Neural cell (in vitro differentiated cells): ENCODE results near the gene CNTLN. TPM values are rescaled to one million over a fixed set of nuclear protein-coding genes. Genes with fewer than 3 reads are reported as not detected.
"Not testable (repeated sequence)": the region's sequence is repeated elsewhere in the genome, so short reads cannot be mapped to it uniquely, and the experiment has no call there.

Experiments used
- H2AFZ ChIP-seq: fragments of 200-600, 300-800 bp; sonication (generic), shearing (Covaris generic); 2 replicates; pipeline ENCODE4 v1.6.0; 2014; ENCODE audit warnings: low read depth, mild to moderate bottlenecking, antibody characterized with exemption, low read length, moderate library complexity
- H3F3A ChIP-seq: fragments of 200-600 bp; shearing (Covaris generic); 2 replicates; pipeline ENCODE4 v1.6.1; 2016; ENCODE audit warnings: mild to moderate bottlenecking, moderate library complexity, mixed read lengths, antibody characterized with exemption, low read length; ENCODE audit not compliant: insufficient read depth, poor library complexity, severe bottlenecking
- H3K27ac ChIP-seq: fragments of 200-600, 300-800 bp; sonication (generic), shearing (Covaris generic); 2 replicates; pipeline ENCODE4 v1.5.1; 2014; ENCODE audit warnings: mild to moderate bottlenecking, low read length, moderate library complexity
- H3K27me3 ChIP-seq: fragments of 300-800, 200-600 bp; sonication (generic), shearing (Covaris generic); 2 replicates; pipeline ENCODE4 v1.6.0; 2014; ENCODE audit warnings: mild to moderate bottlenecking, low read depth, low read length, moderate library complexity; ENCODE audit not compliant: insufficient read depth
- H3K36me3 ChIP-seq: fragments of 300-800, 200-600 bp; sonication (generic), shearing (Covaris generic); 2 replicates; pipeline ENCODE4 v1.5.1; 2014; ENCODE audit warnings: mild to moderate bottlenecking, antibody characterized with exemption, low read length, moderate library complexity; ENCODE audit not compliant: insufficient read depth
- H3K4me2 ChIP-seq: fragments of 300-800, 200-600 bp; sonication (generic), shearing (Covaris generic); 2 replicates; pipeline ENCODE4 v1.6.0; 2014; ENCODE audit warnings: mild to moderate bottlenecking, low read length
- H3K4me3 ChIP-seq: fragments of 300-800, 200-600 bp; sonication (generic), shearing (Covaris generic); 2 replicates; pipeline ENCODE4 v1.5.1; 2014; ENCODE audit warnings: mild to moderate bottlenecking, low read length, moderate library complexity
- H3K79me2 ChIP-seq: fragments of 200-600 bp; shearing (Covaris generic); replicated peaks from 2 replicates; pipeline ENCODE4 v1.6.0; 2014; ENCODE audit warnings: mild to moderate bottlenecking, low read length, moderate library complexity; ENCODE audit not compliant: insufficient read depth
- H3K9ac ChIP-seq: fragments of 300-800, 200-600 bp; sonication (generic), shearing (Covaris generic); 2 replicates; pipeline ENCODE4 v1.6.1; 2016; ENCODE audit warnings: mild to moderate bottlenecking, low read length, mixed read lengths
- H3K9me2 ChIP-seq: fragments of 200-600 bp; shearing (Covaris generic); 2 replicates; pipeline ENCODE4 v1.6.1; 2016; ENCODE audit warnings: mild to moderate bottlenecking, low read length, mixed read lengths; ENCODE audit not compliant: insufficient read depth
- H3K9me3 ChIP-seq: fragments of 200-600, 300-800 bp; sonication (generic), shearing (Covaris generic); 2 replicates; pipeline ENCODE4 v1.6.1; 2016; ENCODE audit warnings: mild to moderate bottlenecking, mixed run types, low read length, moderate library complexity, mixed read lengths
- H4K20me1 ChIP-seq: fragments of 200-600 bp; shearing (Covaris generic); 2 replicates; pipeline ENCODE4 v1.6.1; 2016; ENCODE audit warnings: mild to moderate bottlenecking, mixed run types; ENCODE audit not compliant: insufficient read depth
- CTCF ChIP-seq: fragments of 450-650 bp; IDR thresholded peaks from 2 replicates; pipeline ENCODE4 v1.5.1; 2014; ENCODE audit warnings: antibody characterized with exemption, mild to moderate bottlenecking, moderate library complexity; ENCODE audit not compliant: poor library complexity, severe bottlenecking
- EP300 ChIP-seq: fragments of 450-650 bp; conservative IDR thresholded peaks from 2 replicates; pipeline ENCODE4 v1.6.1; 2014; ENCODE audit warnings: antibody characterized with exemption, mild to moderate bottlenecking, moderate library complexity; ENCODE audit not compliant: poor library complexity, severe bottlenecking
- EZH2 ChIP-seq: fragments of 200-600, 300-800 bp; shearing (Covaris generic), sonication (generic); IDR thresholded peaks from 2 replicates; pipeline ENCODE4 v1.6.1; 2014; ENCODE audit warnings: antibody characterized with exemption, low read length, borderline replicate concordance, mild to moderate bottlenecking; ENCODE audit not compliant: insufficient read depth, poor library complexity, severe bottlenecking
- MXI1 ChIP-seq: fragments of 450-650 bp; conservative IDR thresholded peaks from 2 replicates; pipeline ENCODE4 v1.6.1; 2014; ENCODE audit warnings: antibody characterized with exemption, mild to moderate bottlenecking; ENCODE audit not compliant: poor library complexity, severe bottlenecking
- POLR2AphosphoS5 ChIP-seq: IDR thresholded peaks from 2 replicates; pipeline ENCODE4 v1.6.1; 2012
- RAD21 ChIP-seq: fragments of 450-650 bp; conservative IDR thresholded peaks from 2 replicates; pipeline ENCODE4 v1.6.1; 2014; ENCODE audit warnings: antibody characterized with exemption, mild to moderate bottlenecking, moderate library complexity
- SMC3 ChIP-seq: fragments of 450-650 bp; conservative IDR thresholded peaks from 2 replicates; pipeline ENCODE4 v1.6.1; 2014; ENCODE audit warnings: antibody characterized with exemption, mild to moderate bottlenecking, moderate library complexity; ENCODE audit not compliant: poor library complexity
- TAF1 ChIP-seq: IDR thresholded peaks from 2 replicates; pipeline ENCODE4 v1.6.1; 2012; ENCODE audit warnings: low read depth
- polyA plus RNA-seq: library from polyadenylated mRNA; depleted of rRNA; stranded (reverse); fragments of >200 nt; gene quantifications from 2 replicates; pipeline ENCODE4 v1.2.3, GENCODE V29; 2014
- TF ChIP-seq, protein P1 (sequence below): IDR thresholded peaks from 2 replicates; pipeline ENCODE4 v1.6.1; 2012; ENCODE audit warnings: borderline replicate concordance

CNTLN gene
- polyA plus RNA-seq, 1 donor from 2014 or later: 5.0 TPM

GRCh38 chr9:17436854-17437253, 302.0 kb downstream of the CNTLN start:
- Histone ChIP-seq H3K36me3 (no peaks in the 10 kb centered on the region), H3K27me3 (no peaks in the 10 kb centered on the region), H3F3A (no peaks in the 10 kb centered on the region), H3K79me2 (no peaks in the 10 kb centered on the region), H4K20me1 (no peaks in the 10 kb centered on the region), H3K4me3 (no peak overlapping the region), H3K4me2 (no peak overlapping the region), H2AFZ (no peak overlapping the region), H3K9me2 (no peaks in the 10 kb centered on the region), H3K9ac (no peak overlapping the region), H3K27ac (no peak overlapping the region), H3K9me3 (no peaks in the 10 kb centered on the region)
- TF ChIP-seq EZH2 (no peak), MXI1 (no peak), EP300 (no peak), POLR2AphosphoS5 (no peak), CTCF (no peak), SMC3 (no peak), TAF1 (no peak), RAD21 (no peak)
- TF ChIP-seq, protein P1, sequence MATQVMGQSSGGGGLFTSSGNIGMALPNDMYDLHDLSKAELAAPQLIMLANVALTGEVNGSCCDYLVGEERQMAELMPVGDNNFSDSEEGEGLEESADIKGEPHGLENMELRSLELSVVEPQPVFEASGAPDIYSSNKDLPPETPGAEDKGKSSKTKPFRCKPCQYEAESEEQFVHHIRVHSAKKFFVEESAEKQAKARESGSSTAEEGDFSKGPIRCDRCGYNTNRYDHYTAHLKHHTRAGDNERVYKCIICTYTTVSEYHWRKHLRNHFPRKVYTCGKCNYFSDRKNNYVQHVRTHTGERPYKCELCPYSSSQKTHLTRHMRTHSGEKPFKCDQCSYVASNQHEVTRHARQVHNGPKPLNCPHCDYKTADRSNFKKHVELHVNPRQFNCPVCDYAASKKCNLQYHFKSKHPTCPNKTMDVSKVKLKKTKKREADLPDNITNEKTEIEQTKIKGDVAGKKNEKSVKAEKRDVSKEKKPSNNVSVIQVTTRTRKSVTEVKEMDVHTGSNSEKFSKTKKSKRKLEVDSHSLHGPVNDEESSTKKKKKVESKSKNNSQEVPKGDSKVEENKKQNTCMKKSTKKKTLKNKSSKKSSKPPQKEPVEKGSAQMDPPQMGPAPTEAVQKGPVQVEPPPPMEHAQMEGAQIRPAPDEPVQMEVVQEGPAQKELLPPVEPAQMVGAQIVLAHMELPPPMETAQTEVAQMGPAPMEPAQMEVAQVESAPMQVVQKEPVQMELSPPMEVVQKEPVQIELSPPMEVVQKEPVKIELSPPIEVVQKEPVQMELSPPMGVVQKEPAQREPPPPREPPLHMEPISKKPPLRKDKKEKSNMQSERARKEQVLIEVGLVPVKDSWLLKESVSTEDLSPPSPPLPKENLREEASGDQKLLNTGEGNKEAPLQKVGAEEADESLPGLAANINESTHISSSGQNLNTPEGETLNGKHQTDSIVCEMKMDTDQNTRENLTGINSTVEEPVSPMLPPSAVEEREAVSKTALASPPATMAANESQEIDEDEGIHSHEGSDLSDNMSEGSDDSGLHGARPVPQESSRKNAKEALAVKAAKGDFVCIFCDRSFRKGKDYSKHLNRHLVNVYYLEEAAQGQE: no peak

DNA sequence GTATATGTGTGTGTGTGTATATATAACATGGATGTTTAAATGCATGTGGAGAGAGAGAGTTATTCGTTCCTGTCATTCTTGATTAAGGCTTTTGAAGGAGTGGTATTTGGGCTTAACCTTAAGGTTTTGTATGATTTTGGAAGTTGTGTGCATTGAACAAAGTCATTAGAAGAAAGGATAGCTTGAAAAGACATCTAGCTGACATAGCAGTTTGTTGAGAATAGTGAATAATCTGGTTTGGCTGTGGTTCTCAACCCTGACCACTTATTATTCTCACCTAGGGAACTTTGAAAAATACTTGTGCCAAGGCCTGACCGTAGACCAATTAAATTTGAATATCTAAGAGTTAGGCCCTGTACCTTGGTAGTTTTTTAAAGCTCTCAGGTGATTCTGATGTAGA, 303.0 kb downstream of the CNTLN start:
- Histone ChIP-seq H3K9ac (no peak overlapping the region), H3K36me3 (no peaks in the 10 kb centered on the region), H3K4me3 (no peak overlapping the region), H3K9me3 (no peaks in the 10 kb centered on the region), H3K79me2 (no peaks in the 10 kb centered on the region), H3F3A (no peaks in the 10 kb centered on the region), H4K20me1 (no peaks in the 10 kb centered on the region), H3K9me2 (no peaks in the 10 kb centered on the region), H2AFZ (no peak overlapping the region), H3K27ac (no peak overlapping the region), H3K4me2 (no peak overlapping the region), H3K27me3 (no peaks in the 10 kb centered on the region)
- TF ChIP-seq, protein P1: no peak
- TF ChIP-seq POLR2AphosphoS5: no peak
- no peak for TF ChIP-seq EP300

- H3K27me3 ChIP-seq, H3K4me2 ChIP-seq, H4K20me1 ChIP-seq, H3K36me3 ChIP-seq, H3K27ac ChIP-seq, H3K4me3 ChIP-seq, H2AFZ ChIP-seq, H3K79me2 ChIP-seq, H3K9me2 ChIP-seq, H3K9me3 ChIP-seq, H3K9ac ChIP-seq, H3F3A ChIP-seq: not testable (repeated sequence)
Observed at GRCh38 chr9:17445126-17445525, 310.3 kb downstream of the CNTLN start.
